Stimulated activated CD8-positive, alpha-beta memory T cell treated with anti-CD3 and anti-CD28 coated beads, Interleukin-4, amount 100 ng/mL, for 4 hours (primary cell): ENCODE measurements around the gene PPME1.

Experiments used
- DNase-seq, 2 donors: peaks; one replicate each; pipeline ENCODE4 v3.0.0-alpha.2; 2020; ENCODE audit warnings: low read depth in 2 of 2, low spot score in 1 of 2

PPME1 gene

GRCh38 chr11:74157169-74157568 is 13.9 kb upstream of the PPME1 start:
- DNase-seq: no peak

GRCh38 chr11:74159642-74160041 is 11.4 kb upstream of the PPME1 start:
- DNase-seq: no peak

- DNase-seq: no peak
Observed at GRCh38 chr11:74162681-74163467, 8.2 kb upstream of the PPME1 start.

- DNase-seq: no peak
Observed at GRCh38 chr11:74168838-74169237, 2.3 kb upstream of the PPME1 start.

- DNase-seq: no peak
Observed at GRCh38 chr11:74169738-74170458, 1.2 kb upstream of the PPME1 start.

- DNase-seq: no peak
Observed at GRCh38 chr11:74171630-74171968, 510 bp downstream of the PPME1 start.

GRCh38 chr11:74171997-74172396 is 908 bp downstream of the PPME1 start:
- no peak for DNase-seq

GRCh38 chr11:74175920-74176319 is 4.8 kb downstream of the PPME1 start:
- DNase-seq: no peak

GRCh38 chr11:74179234-74180052 is 8.4 kb downstream of the PPME1 start:
- no peak for DNase-seq

GRCh38 chr11:74182635-74183034 is 11.5 kb downstream of the PPME1 start:
- no peak for DNase-seq

GRCh38 chr11:74185285-74185684 is 14.2 kb downstream of the PPME1 start:
- DNase-seq: no peak

- no peak for DNase-seq
Observed at GRCh38 chr11:74185695-74186094, 14.6 kb downstream of the PPME1 start.

GRCh38 chr11:74195828-74196227 is 24.7 kb downstream of the PPME1 start:
- no peak for DNase-seq

- DNase-seq: no peak
Observed at GRCh38 chr11:74196781-74197486, 25.8 kb downstream of the PPME1 start.

GRCh38 chr11:74203966-74204365 is 32.9 kb downstream of the PPME1 start:
- DNase-seq: no peak

- DNase-seq: no peak
Observed at GRCh38 chr11:74204701-74205100, 33.6 kb downstream of the PPME1 start.

- no peak for DNase-seq
Observed at GRCh38 chr11:74205181-74205580, 34.1 kb downstream of the PPME1 start.

GRCh38 chr11:74206746-74207145 is 35.7 kb downstream of the PPME1 start:
- DNase-seq: no peak

GRCh38 chr11:74208507-74208906 is 37.4 kb downstream of the PPME1 start:
- no peak for DNase-seq

- DNase-seq: no peak
Observed at GRCh38 chr11:74212533-74212932, 41.4 kb downstream of the PPME1 start.

GRCh38 chr11:74220376-74220775 is 49.3 kb downstream of the PPME1 start:
- no peak for DNase-seq
